ENCODE measurements around the gene CNGB1.

DNA sequence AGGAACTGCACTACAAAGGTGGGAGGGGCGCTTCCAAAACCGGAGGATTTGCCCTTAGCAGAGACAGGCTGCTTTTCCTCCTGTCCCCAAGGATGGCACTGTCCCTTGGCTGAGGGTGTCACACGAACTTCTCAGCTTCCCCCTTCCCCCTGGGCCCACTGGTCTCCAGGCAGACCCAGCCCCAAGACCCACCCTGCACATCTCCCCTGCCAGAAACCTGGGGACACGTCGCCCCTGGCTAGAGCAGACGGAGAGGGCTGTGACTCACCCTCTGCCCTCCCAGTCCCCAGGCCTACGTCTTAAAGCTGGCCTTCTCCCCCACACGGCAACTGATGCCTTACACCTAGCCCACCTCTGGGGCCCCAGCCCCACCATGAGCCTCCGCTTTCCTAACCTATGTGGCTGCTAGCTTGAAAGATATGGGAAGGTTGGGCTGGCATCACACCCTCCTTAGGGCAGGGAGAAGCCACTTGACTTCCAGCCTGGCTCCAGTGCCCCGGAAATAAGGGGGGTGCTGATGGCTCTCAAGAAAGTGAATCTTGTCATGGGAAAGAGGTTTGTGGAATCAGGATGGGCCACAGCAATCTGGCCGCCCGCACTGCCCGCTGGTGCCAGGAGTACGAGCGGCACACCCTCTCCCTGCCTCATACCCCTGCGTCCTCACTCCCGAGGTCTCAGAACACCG lies 24.9 kb upstream of the CNGB1 start:
- TF ChIP-seq, protein P1, sequence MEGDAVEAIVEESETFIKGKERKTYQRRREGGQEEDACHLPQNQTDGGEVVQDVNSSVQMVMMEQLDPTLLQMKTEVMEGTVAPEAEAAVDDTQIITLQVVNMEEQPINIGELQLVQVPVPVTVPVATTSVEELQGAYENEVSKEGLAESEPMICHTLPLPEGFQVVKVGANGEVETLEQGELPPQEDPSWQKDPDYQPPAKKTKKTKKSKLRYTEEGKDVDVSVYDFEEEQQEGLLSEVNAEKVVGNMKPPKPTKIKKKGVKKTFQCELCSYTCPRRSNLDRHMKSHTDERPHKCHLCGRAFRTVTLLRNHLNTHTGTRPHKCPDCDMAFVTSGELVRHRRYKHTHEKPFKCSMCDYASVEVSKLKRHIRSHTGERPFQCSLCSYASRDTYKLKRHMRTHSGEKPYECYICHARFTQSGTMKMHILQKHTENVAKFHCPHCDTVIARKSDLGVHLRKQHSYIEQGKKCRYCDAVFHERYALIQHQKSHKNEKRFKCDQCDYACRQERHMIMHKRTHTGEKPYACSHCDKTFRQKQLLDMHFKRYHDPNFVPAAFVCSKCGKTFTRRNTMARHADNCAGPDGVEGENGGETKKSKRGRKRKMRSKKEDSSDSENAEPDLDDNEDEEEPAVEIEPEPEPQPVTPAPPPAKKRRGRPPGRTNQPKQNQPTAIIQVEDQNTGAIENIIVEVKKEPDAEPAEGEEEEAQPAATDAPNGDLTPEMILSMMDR (conservative IDR thresholded peaks at IDR 0.05 in 1 of 2, IDR thresholded peaks at IDR 0.05 in 1 of 2; ENCODE audit: extremely low read depth in 1 of 2, insufficient read depth in 1 of 2, low read depth in 1 of 2, low read length in 2 of 2): no peak
- TF ChIP-seq EZH2 (IDR thresholded peaks at IDR 0.05; ENCODE audit: borderline replicate concordance, low read length): no peak

All from mammary epithelial cell (primary cell).